HL-60/S4 treated with retinoic acid at 250 ng/mL for 4 days and 3 days (cell line): ENCODE measurements around the gene COBLL1.

Experiments
- in situ Hi-C: fragments of 300-500 bp; cut with MboI; formaldehyde crosslinking; loops from 2 replicates; pipeline ENCODE4 v1.7.0; 2022; ENCODE audit warnings: low sequenced_read_pairs

Gene COBLL1

DNA sequence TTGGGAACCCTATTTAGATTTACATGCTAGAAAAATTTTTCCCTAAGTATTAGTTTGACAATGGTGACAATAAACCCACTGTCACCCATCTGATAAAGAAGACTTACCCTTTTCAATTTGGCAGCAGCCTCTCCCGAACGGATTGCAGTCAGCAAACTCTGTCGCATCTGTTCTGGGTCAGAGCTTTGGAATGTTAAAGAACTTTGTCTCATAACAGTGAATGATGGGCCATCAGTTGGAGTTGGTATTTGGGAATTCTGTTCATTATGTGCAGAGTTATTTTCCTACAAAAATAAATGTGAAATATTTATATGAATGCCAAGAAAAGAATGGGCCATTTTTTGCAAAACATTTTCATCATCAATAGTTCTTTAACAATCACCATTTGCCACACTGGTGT is 149.5 kb downstream of the COBLL1 start:
- in situ Hi-C loops, result no loop called here

DNA sequence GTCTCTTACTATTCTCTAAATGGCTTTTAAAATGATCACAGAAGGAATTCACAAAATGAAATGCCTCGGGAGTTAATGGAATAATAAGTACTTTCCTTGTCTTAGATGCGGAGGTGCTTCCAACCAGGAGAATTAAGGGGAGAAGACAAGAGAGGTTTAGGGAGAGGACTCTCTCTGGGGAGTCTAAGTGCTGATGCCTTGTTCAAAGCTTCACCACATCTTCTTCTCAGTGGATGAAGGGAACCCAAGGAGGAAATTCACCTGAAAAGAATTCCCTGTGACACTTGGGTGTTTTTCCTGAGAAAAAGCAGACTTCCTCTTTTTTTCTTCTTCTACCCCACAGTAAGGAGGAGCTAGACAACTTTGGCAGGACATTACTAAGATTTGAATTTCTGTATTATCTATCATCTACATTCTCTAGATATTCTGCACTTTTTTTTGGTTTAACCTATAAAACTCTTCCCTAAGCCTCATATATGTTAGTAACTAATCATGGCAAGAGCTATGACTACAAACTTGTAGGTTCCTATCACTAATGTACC is 150.2 kb downstream of the COBLL1 start:
- in situ Hi-C loops, result no loop called here

DNA sequence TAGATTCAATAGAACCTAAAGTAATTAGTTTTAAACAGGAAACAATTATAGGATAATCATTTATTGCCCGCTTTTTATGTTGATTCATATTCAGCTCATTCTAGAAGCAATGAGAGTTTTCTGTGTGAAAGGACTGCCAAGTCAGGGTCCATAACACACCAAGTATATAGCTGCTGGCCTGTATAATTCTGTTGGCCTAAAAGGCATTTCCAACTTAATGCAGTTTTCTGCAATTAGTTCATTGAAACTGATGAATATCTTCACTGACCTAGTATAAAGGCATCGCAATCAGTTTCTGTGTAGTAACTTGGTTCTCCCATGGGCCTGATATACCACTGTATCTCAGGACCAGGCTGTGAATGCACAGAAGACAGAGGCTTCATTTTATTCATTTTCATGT is 151.3 kb downstream of the COBLL1 start:
- in situ Hi-C loops, result no loop called here

DNA sequence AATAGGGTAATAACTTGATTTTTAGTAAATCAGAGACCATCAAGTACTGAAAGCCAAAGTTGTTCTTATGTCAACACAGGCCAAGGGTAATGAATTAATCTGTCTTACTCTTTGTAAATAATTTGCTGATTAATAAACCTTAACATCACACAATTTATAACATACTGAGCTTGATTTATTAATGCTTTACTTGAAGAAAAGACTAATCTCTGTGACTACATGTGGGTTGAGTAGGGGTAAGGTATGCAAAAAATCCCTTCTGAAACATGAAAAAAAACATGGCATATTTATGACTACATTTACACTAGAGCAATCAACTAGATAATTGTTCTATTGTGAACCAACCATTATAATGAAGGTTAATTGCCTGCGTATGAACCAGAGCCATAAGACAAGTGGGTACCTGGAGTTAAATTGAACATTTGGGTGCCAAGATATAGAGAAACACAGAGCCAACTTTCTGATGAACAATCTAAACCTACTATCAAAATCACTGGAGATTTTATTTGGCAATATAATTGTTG is 152.7 kb downstream of the COBLL1 start:
- in situ Hi-C loops, result no loop called here

DNA sequence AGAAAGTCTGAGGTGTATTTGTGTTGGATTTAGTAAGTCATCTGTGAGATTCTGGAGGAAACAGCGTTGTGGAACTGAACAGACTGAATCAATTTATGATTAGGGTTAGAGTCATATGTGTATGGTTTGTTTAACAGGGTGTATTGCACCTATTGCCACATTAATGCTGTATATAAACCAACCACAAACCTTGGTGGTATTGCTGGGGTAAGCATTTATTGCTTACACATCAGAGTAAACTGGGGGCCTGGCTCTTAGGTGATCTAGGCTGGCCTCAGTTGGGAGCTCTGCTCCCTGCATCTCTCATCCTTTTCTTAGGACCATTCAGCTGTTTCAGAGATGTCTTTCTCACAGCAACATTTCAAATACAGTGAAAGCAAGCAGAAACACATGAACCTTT is 160.6 kb downstream of the COBLL1 start:
- in situ Hi-C loops, result no loop called here

DNA sequence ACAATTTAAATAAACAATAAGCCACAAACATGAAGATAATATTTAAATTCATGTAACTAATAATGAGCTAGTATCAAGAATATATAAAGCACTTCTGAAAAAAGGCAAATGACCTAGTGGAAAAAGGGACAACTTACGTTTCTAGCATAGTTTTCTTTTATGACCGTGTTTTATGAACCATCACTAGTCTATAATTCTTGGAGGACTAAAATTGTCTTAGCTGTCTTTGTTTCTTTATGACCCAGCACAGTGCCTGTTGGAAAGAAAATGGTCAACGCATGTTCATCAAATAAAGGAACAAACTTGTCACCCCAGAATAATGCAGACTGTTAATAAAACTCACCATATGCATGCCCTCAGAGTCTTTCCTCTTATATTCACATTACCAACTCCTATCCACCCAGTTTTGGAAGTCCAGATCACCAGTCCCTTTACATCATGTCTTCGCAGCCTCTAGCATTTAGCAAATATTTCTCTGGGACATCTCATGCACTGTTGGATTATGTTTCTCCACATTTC is 162.9 kb downstream of the COBLL1 start:
- in situ Hi-C loops, result no loop called here

DNA sequence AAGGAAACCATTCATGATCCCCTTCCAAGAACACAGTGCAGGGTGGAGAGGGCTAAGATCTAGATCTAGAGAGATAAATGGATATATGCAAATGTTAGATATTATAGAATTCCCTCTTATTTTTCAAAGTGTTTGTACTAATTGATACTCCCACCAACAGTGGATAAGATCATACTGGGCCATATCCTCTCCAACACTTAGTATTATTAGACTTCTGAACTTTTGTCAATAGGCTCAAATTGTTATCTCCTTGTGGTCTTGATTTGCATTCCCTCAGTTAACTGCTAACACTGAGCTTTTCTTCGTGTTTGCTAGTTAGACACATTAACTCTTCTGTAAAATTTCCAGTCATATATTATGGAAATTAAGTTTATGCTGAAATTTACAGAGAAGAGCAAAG is 163.9 kb downstream of the COBLL1 start:
- in situ Hi-C loops, result no loop called here

DNA sequence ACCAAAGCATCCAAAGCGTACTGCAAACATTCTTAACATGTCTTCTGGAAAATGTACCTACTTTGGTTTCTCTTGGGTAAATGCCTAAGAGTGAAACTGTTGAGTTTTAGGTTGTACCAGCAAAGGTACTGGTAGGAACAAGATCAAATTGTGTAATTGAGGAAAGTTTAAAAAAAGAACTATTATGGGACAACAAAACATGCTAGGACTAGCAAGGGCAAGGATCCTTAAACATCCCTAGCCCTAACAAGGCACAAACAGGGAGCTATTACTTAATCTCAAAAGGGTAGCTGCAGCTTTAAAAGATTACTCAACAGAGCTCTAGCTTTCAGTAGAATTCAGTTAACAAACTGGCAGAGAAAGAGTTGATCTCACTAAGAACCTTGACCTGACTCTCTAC is 164.4 kb downstream of the COBLL1 start:
- in situ Hi-C loops, result no loop called here

DNA sequence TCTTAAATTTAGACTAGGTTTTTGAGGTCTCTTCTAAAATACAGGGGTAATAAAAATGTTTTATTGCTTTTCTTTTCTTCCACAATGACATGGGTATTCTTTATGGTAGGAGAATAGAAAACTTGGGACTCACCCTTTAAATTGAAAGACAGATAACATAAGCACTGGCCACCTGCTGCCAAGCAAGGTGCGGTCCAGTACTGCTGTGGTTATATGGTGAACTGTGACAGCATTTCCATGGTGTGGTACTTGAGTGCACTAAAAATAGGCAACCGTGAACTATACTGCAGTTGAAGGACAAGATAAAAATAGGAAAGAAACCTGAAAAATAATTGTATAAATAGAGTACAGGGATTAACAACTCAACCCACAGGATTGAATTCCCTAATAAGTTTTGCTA is 165.9 kb downstream of the COBLL1 start:
- in situ Hi-C loops, result no loop called here

DNA sequence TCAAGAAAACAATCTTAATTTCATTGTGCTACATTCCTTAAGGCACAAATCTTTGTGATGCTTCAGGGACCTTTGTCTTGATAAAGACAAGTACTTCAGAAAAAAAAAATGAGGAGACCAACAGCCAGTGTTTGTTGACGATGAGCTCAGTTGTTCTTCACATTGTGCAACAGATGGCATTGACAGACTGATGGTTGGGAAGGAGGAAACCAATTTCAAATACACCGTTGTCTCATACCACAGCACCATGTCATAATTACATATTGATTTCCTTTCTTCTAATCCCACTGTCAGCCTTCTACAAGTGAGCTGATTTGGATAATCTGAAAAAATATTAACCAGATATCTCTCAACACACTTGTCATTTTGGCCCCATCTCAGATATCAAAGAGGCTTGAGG is 166.6 kb downstream of the COBLL1 start:
- in situ Hi-C loops, result no loop called here

DNA sequence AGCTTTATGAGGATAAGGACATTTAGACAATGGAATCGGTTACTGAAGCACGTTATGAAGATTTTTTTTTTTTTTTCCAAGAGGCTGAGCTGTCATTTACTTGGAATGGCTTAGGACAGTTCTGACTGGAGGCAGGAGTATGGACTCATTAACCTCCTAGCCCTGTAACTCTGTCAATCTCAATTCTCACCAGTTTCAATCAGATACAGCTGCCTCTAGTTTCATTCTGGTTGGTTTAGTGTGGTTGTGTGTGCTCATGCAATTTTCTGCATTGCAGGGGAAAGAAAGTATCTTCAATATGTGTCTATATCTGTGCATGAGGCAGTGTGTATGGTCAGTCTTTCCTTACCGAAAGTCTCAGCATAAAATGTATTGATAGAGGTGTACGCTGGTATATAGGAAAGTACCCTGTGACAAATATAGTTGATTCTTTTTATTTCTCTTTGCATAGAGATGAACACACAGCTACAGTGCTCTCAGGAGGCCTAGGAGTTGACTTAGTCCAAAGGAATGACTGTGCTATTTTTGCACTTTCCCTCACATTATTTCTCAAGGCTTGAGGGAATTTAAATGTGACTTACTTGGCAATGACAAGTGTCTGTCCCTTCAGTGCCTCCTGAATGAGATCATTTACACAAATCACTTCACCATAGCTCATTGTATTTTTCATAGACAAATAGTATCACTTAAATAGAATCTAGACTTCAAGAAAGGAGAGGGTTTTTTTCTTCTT is 169.8 kb downstream of the COBLL1 start:
- in situ Hi-C loops, result no loop called here

DNA sequence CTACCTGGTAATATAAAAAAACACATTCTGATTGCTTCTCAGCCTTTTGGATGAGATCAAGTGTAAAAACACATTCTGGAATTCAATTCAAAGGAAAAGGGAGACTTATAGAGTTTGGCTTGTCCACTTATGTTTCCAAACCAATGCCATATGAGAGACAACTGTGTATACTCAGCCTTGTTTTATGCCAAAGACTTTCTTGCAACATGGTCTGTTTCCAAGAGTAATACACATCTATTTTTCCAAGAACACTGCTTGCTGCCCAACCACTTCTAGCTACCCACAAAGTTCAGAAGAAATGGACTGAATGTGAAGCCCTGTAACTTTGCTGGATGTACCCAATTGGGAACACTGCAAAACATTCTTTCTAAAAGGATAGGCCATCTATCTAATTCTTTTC is 172.3 kb downstream of the COBLL1 start:
- in situ Hi-C loops, result no loop called here

DNA sequence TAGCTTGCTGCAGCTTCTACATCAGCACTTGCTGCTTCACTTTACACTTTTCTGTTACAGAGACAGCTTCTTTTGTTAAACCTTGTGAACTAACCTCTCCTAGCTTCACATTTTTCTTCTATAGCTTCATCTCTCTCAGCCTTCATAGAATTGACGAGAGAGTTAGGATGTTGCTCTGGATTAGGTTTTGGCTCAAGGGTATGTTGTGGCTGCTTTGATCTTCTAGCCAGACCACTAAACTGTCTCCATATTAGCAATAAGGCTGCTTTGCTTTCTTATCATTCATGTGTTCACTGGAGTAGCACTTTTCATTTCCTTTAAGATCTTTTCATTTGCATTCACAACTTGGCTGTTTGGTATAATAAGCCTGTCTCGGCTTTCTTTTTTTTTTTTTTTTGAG is 174.1 kb downstream of the COBLL1 start:
- in situ Hi-C loops, result no loop called here

GRCh38 chr2:164664070-164664469 is 177.6 kb downstream of the COBLL1 start:
- in situ Hi-C loops, result no loop called here

- in situ Hi-C loops, result no loop called here
These were observed 178.6 kb downstream of the COBLL1 start for GRCh38 chr2:164662868-164663631.

DNA sequence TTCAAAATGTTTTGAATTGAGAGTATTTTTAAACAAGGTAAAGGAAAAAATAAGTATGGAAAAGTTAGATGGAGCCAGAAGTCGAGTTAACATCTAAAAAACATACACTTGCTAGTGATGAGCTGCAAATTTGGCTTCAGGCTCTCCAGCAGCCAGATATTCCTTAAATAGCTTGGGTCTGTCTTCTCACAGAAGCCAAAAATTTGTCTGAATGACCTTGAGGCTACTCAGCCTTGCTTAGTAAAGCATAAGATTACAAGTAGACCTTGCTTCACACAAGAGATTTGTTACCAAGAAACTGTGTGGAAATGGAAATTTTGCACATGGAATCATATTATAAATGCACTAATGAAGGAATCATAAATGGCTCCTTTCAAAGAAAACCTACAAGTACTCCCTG is 179.6 kb downstream of the COBLL1 start:
- in situ Hi-C loops, result no loop called here

DNA sequence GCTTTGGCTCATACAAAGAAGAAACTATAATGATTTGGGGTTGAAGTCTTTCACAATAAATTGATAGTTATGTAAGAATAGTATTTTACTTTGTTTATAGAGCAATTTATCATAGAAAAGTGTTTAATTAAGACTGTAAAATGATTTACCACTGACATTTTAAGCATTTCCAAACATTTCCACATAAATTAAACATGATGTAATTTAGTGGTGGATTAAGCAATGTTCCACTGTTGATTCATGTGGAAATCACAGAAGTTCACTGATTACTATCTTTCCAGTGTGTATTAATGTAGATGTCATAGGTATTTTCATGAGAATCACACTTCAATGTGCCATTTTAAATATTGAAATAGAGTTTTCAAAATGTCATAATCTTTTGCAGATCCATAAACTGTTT is 180.3 kb downstream of the COBLL1 start:
- in situ Hi-C loops, result no loop called here

GRCh38 chr2:164657129-164657528 is 184.5 kb downstream of the COBLL1 start:
- in situ Hi-C loops, result no loop called here

- in situ Hi-C loops, result no loop called here
These were observed 185.9 kb downstream of the COBLL1 start for GRCh38 chr2:164655750-164656149.

DNA sequence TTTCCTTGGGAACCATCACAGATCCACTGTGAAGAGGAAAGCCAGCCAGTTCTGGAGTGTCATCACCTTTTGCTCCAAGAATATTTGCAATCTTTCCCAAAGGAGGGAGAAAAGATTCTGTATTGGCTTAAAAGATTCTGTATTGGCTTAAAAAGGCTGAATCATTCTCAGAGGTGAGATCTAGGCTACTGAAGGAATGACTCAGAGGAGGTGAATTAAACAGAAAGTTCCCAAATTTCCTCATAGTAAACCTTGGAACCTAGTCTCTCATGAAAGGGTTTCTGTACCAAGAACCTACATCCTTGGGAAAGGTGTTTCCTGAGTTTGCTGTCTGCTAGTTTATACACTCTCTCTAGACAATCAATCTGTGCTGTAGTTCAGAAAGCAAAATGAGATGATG is 186.3 kb downstream of the COBLL1 start:
- in situ Hi-C loops, result no loop called here

GRCh38 chr2:164651361-164651760 is 190.3 kb downstream of the COBLL1 start:
- in situ Hi-C loops, result no loop called here
